Stimulated activated CD8-positive, alpha-beta memory T cell treated with anti-CD3 and anti-CD28 coated beads, Interleukin-15, amount 100 ng/mL, for 4 hours (primary cell): ENCODE results near the gene EVL.

Experiments used
- DNase-seq, 2 donors: peaks; one replicate each; pipeline ENCODE4 v3.0.0-alpha.2; 2020; ENCODE audit warnings: low read depth in 2 of 2

The EVL gene

DNA sequence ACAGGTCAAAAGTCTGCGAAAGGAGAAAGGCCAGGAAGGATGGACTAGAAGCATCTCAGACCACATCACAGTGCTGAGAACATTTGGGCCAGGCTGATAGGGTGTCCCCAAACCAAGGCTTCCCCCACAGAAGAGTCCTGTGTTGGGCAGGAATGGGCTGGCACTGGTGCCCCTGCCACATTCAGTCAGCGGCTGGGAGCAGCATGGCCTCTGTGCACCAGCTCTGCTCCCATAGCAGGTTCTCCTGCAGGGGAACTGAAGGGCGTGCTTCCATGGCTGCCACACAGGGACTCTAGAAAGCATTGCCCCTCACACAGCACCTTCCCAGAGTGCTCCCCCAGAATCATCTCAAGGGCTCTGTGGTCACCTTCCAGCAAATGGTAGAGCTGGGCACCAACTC is 17.5 kb downstream of the EVL start:
- no peak for DNase-seq

DNA sequence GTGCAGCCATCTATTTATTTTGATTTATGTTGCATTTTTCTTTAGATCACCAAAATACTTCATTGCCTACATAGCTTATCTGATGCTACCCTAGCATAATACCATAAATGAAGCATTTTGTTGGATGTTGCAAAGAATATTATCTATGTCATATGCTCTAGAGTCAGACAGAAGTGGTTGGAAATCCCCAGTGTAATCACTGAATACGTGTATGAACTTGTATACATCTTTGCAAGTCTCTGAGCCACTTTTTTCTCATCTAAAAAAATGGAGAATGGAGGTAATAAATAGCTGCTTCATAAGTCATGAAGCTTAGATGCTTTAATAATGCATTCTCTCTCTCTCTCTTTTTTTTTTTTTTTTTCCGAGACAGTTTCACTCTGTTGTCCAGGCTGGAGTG is 18.5 kb downstream of the EVL start:
- DNase-seq, result no peak

- no peak for DNase-seq
Measured at GRCh38 chr14:100084591-100084990, 19.4 kb downstream of the EVL start.

DNA sequence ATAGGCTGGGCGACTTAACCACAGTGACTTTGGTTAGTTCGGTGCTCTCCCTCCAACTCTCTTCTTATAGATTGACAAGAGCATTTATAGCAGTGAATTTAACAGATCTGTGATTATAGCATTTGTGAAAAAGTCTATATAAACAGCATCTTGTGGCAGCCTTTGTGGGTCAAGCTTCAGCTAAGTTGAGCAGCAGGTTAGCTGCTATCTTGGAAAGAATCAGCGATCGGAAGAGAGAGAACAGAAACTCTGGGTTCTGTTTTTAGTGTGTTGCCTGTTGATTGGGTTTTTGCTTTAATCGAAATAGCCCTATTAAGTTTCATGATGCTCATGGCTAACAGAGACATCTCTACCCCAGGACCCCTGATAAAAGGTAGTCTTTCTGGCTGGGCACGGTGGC is 20.2 kb downstream of the EVL start:
- no peak for DNase-seq

- DNase-seq, result no peak
Measured at GRCh38 chr14:100086361-100086760, 21.1 kb downstream of the EVL start.

DNA sequence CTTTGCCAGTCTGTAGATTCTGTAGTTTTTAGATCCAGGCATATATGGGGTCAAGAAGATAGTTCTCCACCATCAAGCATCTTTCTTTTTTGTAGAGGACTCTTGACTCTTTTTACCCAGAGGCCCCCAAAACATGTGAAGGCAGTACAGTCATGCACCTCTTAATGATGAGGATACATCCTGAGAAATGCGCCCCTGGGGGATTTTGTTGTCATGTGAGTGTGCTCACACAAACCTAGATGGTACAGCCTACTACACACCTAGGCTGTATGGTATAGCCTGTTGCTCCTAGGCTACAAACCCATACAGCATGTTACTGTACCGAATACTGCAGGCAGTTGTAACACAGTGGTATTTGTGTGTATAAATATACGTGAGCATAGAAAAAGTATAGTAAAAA is 23.0 kb downstream of the EVL start:
- no peak for DNase-seq

- no peak for DNase-seq
Measured at GRCh38 chr14:100091386-100091785, 26.2 kb downstream of the EVL start.

- DNase-seq, result no peak
Measured at GRCh38 chr14:100092832-100093231, 27.6 kb downstream of the EVL start.

DNA sequence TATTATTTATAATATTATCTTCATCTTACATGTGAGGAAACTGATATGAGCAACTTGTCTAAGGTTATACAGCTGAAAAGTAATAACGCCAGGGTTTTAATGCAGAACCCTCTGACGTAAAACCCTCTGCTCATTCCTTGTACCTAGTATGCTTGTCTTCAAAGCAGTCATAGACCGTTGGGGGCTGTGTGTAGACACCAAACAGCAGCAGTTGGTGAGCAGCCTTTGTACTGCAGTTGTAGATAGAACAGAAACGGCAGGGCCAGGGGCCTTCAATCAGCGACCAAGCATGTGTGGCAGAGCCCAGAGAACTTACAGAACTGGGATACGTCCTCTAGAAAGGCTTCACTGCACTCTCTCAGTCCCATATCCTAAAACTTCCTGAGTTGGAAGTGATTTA is 28.1 kb downstream of the EVL start:
- no peak for DNase-seq

DNA sequence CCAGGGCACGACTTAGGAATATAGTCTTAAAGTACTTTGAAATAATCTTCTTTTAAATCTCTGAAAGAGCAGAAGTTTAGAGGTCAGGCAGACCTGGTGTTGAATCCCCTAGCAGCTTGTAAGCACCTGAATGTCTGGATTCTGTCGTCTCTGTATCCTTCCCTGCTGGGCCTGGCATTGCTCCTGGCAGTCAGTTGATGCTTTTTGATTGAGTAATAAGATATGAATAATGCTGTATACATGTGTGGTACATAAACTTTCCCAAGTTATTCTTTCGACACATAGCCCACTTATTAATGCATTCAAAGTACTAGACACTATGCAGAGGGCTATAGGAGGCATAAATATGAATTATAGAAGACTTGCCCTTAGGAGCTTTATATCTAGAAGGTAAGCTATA is 31.4 kb downstream of the EVL start:
- DNase-seq, result no peak

GRCh38 chr14:100098171-100098570 is 32.9 kb downstream of the EVL start:
- no peak for DNase-seq

DNA sequence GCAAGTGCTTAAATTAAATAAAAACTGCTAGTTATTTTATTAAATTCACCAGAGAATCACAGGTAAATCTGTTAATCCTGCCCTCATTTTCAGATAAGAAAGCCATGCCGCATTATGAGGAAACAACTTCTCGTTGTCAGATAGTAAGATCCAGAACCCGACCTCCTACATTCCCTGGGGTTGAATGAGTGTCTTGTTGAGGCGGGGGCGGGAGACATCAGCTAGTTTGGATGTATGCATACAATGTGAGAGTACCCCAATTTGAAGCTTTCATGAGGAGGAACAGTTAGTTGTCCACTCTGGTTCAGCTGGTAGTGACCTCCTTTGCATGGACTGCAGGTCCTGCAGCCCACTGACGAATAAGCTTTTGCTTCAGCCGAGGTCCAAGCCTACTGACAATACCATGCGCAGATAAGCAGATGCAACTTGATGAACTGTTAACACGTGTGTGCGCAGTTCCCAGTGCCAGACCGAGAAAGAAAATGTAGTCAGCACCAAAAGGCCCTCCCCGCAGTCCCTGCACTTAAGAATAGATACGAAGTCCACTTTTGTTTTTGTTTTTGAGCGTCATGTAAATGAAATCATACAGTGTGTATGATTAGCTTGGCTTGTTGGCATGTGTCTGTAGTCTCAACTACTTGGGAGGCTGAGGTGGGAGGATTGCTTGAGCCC is 34.9 kb downstream of the EVL start:
- no peak for DNase-seq

DNA sequence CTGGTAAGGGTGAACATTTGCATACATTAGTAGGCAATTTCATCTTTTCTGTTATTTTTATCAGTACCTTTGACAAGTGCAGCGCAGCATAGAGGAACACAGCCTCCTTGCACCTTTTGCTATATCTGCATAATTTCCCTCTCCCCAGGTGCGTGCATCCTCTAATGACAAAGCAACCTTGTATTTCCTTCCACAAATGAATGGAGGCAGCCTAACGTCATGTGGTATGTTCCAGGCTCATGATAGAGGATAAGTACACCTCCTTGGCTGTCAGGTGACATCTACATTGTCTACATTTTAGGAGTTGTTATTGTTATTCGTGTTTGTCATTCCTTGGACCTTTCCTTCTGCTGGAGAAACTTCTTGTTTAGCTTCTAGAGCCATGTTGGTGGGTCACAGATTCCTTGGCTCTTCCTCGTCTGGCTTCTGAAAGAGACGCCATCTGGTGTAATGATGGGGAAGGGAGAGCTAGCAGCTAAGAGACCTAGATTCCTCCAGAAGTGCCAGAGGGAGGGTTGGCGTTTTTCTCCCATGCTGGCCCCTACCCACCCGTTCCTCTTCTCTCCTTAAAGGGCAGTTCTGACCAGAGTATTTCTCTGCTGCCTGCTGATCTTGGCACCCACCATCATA is 37.0 kb downstream of the EVL start:
- DNase-seq, result no peak

DNA sequence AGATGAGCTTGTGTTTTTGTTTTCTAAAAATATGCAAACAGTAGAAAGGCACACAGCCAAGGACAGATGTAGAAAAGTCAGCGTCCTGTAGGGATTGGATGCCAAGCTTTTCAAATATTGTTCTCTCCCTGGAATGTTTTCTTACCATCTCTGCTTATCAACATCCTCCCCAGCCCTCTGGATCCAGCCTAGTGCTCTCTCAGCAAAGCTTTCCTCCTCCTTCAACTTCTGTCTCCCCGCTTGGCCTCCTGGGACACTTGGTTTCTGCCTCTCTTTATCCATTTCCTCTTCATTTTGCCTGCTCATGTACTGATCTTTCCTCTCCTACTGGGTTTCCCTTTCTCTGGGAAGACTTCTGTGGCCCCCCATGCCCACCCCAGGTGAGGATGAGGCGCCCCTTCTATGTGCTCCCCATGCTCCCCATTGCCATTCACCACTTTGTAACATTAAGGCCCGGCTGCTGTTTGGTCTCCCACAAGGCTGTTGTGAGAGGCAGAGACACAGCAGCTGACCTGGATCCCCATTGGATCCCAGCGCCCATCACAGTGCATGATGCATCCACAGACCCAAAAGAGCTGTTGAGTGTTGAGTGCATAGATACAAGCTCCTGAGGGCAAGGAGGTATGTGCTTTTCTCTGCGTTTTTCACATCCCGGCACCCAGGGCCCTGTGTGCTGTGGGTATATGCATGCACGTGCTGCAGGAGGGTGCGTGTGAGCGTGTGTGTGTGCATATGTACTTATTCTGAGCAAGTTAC is 38.2 kb downstream of the EVL start:
- DNase-seq, result no peak

GRCh38 chr14:100104006-100104352 is 38.8 kb downstream of the EVL start:
- DNase-seq, result no peak

- no peak for DNase-seq
Measured at GRCh38 chr14:100104523-100105300, 39.5 kb downstream of the EVL start.

GRCh38 chr14:100105357-100106169 is 40.3 kb downstream of the EVL start:
- no peak for DNase-seq

GRCh38 chr14:100106250-100107112 is 41.3 kb downstream of the EVL start:
- DNase-seq, result no peak

DNA sequence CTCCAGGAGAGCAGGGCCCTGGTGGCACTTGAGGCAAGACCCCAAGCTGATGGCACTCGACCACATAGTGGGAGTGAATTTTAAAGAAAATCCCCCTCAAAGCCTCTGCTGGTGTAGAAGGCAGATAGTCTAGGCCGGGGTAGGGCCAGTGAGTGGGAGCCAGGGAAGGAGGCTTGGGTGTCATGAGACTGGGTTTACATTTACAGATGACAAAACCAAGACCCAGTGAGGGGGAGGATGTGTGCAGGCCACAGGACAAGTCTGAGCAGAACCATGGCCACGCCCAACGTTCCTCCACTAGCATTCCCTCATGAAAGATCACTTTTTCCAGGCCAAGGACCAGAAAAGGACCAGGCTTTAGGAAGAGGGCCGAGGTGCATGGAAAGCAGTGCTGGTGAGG is 42.0 kb downstream of the EVL start:
- no peak for DNase-seq

GRCh38 chr14:100108042-100108825 is 43.0 kb downstream of the EVL start:
- DNase-seq, result peak; percentile 66 to 79
